Neural cell (in vitro differentiated cells): ENCODE data around the gene CPM.

Experiments
- EP300 ChIP-seq: fragments of 450-650 bp; conservative IDR thresholded peaks from 2 replicates; pipeline ENCODE4 v1.6.1; 2014; ENCODE audit warnings: antibody characterized with exemption, mild to moderate bottlenecking, moderate library complexity; ENCODE audit not compliant: poor library complexity, severe bottlenecking
- MXI1 ChIP-seq: fragments of 450-650 bp; conservative IDR thresholded peaks from 2 replicates; pipeline ENCODE4 v1.6.1; 2014; ENCODE audit warnings: antibody characterized with exemption, mild to moderate bottlenecking; ENCODE audit not compliant: poor library complexity, severe bottlenecking
- TAF1 ChIP-seq: IDR thresholded peaks from 2 replicates; pipeline ENCODE4 v1.6.1; 2012; ENCODE audit warnings: low read depth

GRCh38 chr12:68856510-68856909, 76.5 kb downstream of the CPM start:
- TF ChIP-seq EP300 (no peak), MXI1 (no peak), TAF1 (no peak)
